Activated CD4-positive, alpha-beta memory T cell treated with anti-CD3 and anti-CD28 coated beads, Interleukin-2, amount 10 ng/mL, durations not matched to agents 7 days and 5 days (primary cell): Measurements from ENCODE around the gene LRP6. TPM values are rescaled to one million over a fixed set of nuclear protein-coding genes. Genes with fewer than 3 reads are reported as not detected.
"Not testable (repeated sequence)": the region's sequence is repeated elsewhere in the genome, so short reads cannot be mapped to it uniquely, and the experiment has no call there.

Source experiments
- CTCF ChIA-PET: fragments of 350-600 bp; sonication (Branson Sonifier 250); formaldehyde crosslinking; loops from one replicate; lab custom pipeline; 2021; ENCODE audit warnings: antibody characterized with exemption, inconsistent platforms; lab: Charles Lee
- POLR2A ChIA-PET: fragments of 350-600 bp; sonication (Branson Sonifier 250); formaldehyde crosslinking; loops from one replicate; lab custom pipeline; 2021; ENCODE audit warnings: antibody characterized with exemption; lab: Charles Lee
- DNase-seq: peaks from one replicate; pipeline ENCODE4 v3.0.0-alpha.2; 2020
- H3K27ac Mint-ChIP-seq: one replicate; pipeline ENCODE4 v1.8.0; 2021; ENCODE audit warnings: mild to moderate bottlenecking, mixed read lengths
- H3K27me3 Mint-ChIP-seq: one replicate; pipeline ENCODE4 v1.8.0; 2021; ENCODE audit warnings: mixed read lengths
- H3K36me3 Mint-ChIP-seq: one replicate; pipeline ENCODE4 v1.8.0; 2021; ENCODE audit warnings: low read depth, mixed read lengths
- H3K4me1 Mint-ChIP-seq: one replicate; pipeline ENCODE4 v1.8.0; 2021; ENCODE audit warnings: mixed read lengths
- H3K4me3 Mint-ChIP-seq: one replicate; pipeline ENCODE4 v1.8.0; 2021; ENCODE audit warnings: mild to moderate bottlenecking, mixed read lengths
- H3K9me3 Mint-ChIP-seq: one replicate; pipeline ENCODE4 v1.8.0; 2021; ENCODE audit warnings: mixed read lengths
- total RNA-seq, 2 experiments: library from RNA; stranded (reverse); gene quantifications; one replicate each; pipeline ENCODE4 v1.2.3, GENCODE V29; 2021

Gene LRP6
- total RNA-seq, 2 experiments from 2014 or later: 0.30 to 0.40 TPM

DNA sequence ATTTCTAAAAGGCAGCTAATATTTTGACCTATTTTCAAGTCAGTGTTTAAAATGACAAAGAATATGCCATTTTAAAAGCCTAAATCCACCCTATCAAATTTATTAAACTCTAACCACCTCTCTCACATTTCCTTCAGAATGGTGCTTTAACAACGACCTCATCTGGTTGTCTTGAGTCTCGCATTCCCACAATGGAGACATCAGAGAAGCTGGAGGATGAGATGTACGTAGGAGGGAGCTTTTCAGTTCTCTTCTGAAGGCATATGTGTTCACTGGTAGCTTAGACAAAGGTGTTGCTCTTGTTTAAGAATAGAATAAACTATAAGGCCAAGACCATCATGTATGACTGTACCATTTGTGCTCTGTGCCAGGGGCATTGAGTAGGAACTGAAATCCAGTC lies 113.2 kb downstream of the LRP6 start:
- ChIA-PET POLR2A (no interaction called here), CTCF (interaction anchor here (1.1 to 1.7 kb wide), 2 partner anchors 11 to 17 kb away, joined by 3 to 4 read pairs; no protein-coding TSS in a partner anchor)
- Mint-ChIP-seq H3K27me3 (peaks cover 23% of the 10 kb centered on the region), H3K4me3 (no peak overlapping the region), H3K9me3 (no peaks in the 10 kb centered on the region), H3K4me1 (no peaks in the 10 kb centered on the region), H3K27ac (no peak overlapping the region), H3K36me3 (no peaks in the 10 kb centered on the region)
- DNase-seq: no peak

GRCh38 chr12:12147111-12147510 lies 119.7 kb downstream of the LRP6 start:
- Mint-ChIP-seq H3K4me1 (no peaks in the 10 kb centered on the region), H3K9me3 (no peaks in the 10 kb centered on the region)

DNA sequence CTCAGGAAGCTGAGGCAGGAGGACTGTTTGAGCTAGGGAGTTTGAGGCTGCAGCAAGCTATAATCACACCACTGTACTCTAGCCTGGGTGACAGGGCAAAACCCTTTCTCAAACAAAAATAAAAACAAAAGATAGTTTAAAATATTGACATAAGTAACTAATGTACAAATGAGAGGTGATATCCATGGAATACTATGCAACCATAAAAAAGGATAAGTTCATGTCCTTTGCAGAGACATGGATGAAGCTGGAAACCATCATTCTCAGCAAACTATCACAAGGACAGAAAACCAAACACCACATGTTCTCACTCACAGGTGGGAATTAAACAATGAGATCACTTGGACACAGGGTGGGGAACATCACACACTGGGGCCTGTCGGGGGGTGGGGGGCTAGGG lies 122.3 kb downstream of the LRP6 start:
- H3K27ac Mint-ChIP-seq, H3K9me3 Mint-ChIP-seq, H3K4me3 Mint-ChIP-seq, H3K36me3 Mint-ChIP-seq, H3K4me1 Mint-ChIP-seq, POLR2A ChIA-PET, DNase-seq, CTCF ChIA-PET: not testable (repeated sequence)
- H3K27me3 Mint-ChIP-seq: peaks cover 25% of the 10 kb centered on the region

More at GRCh38 chr12:12147111-12147510, 119.7 kb downstream of the LRP6 start:
- H3K4me3 Mint-ChIP-seq: no peak overlapping the region
- H3K27ac Mint-ChIP-seq: no peak overlapping the region
- no peak for DNase-seq
- ChIA-PET POLR2A (no interaction called here), CTCF (interaction anchor here (1.1 kb wide), 1 partner anchor 542 kb away, joined by 3 read pairs; no protein-coding TSS in a partner anchor)
- no peaks in the 10 kb centered on the region for H3K36me3 Mint-ChIP-seq
- peaks cover 14% of the 10 kb centered on the region for H3K27me3 Mint-ChIP-seq

DNA sequence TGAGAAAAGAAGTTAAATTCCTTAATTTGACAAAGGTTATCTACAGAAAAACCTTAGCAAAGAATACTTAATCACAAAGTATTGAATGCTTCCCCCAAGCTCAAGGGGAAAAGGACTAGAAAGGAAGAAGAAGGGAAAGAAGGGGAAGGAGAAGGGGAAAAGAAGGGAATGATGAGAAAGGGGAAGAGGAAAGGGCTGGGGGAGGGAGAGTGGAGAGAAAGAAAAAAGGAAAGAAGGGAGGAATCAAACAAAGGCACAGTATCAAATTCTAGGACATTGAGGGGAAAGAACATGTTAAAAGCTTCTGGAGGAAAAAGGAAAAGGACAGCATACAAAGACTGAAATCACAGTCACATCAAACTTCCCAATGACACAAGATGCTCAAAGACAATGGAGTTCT lies 125.8 kb downstream of the LRP6 start:
- ChIA-PET CTCF (interaction anchor here (1.2 kb wide), 1 partner anchor 24 kb away, joined by 3 read pairs; no protein-coding TSS in a partner anchor), POLR2A (no interaction called here)
- Mint-ChIP-seq H3K4me3 (no peak overlapping the region), H3K27ac (no peak overlapping the region), H3K4me1 (no peaks in the 10 kb centered on the region), H3K36me3 (no peaks in the 10 kb centered on the region), H3K27me3 (peaks cover 31% of the 10 kb centered on the region), H3K9me3 (no peaks in the 10 kb centered on the region)
- no peak for DNase-seq

DNA sequence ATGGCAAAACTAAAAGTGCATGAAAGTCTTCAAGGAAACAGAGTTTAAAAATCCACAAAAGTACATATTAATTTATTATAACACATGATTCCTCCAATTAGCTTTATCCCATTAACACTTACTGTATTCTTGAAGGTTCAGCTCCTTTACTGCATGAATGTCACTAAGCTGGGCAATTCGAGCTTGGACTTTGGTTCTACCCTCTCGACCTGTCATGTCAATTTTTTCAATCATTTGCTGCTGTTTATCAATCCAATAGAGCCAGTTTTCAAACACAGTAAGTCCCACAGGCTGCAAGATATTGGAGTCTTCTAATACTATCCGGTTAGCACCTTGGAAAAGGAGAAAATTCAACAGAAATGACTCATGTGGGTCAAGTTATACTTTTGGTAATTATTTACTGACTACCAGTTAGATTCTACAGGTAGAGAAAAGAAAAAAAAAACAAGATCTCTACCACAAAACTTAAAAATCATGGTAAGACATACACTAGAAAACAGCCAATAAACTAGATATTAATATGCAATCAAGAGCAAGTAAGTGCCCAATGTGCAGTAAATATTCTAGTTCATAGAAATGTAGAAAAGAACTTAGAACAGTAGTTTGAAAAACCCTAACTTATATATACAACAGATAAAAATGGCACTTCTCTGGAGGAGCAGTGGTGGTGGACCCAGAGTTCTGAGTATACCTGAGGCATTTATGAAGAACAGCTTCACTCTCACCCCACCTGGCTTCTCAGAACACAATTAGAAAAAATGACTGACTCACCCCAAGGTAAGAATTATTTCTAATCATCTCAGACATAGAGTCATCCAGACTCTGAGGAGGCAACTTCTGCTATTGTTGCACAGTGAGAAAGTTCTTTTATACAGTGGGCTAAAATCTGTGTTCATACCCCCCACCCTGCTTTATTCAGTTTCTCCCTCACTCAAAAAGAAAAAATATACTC lies 128.4 kb downstream of the LRP6 start:
- Mint-ChIP-seq H3K27ac (no peak overlapping the region), H3K9me3 (no peaks in the 10 kb centered on the region), H3K4me1 (no peaks in the 10 kb centered on the region), H3K4me3 (no peak overlapping the region), H3K36me3 (no peaks in the 10 kb centered on the region), H3K27me3 (peaks cover 32% of the 10 kb centered on the region)
- no peak for DNase-seq
- ChIA-PET POLR2A (no interaction called here), CTCF (no interaction called here)

- POLR2A ChIA-PET: no interaction called here
- no peak for DNase-seq
- H3K27ac Mint-ChIP-seq: no peak overlapping the region
- H3K9me3 Mint-ChIP-seq: no peaks in the 10 kb centered on the region
- CTCF ChIA-PET: no interaction called here
- no peaks in the 10 kb centered on the region for H3K4me1 Mint-ChIP-seq
- peaks cover 14% of the 10 kb centered on the region for H3K27me3 Mint-ChIP-seq
- no peak overlapping the region for H3K4me3 Mint-ChIP-seq
- no peaks in the 10 kb centered on the region for H3K36me3 Mint-ChIP-seq
These were observed 133.1 kb downstream of the LRP6 start for GRCh38 chr12:12133785-12134184.

GRCh38 chr12:12133259-12133658 lies 133.6 kb downstream of the LRP6 start:
- POLR2A ChIA-PET: no interaction called here
- H3K4me1 Mint-ChIP-seq: no peaks in the 10 kb centered on the region
- H3K4me3 Mint-ChIP-seq: no peak overlapping the region
- DNase-seq: no peak
- H3K36me3 Mint-ChIP-seq: no peaks in the 10 kb centered on the region
- CTCF ChIA-PET: no interaction called here
- peaks cover 15% of the 10 kb centered on the region for H3K27me3 Mint-ChIP-seq
- no peaks in the 10 kb centered on the region for H3K9me3 Mint-ChIP-seq
- H3K27ac Mint-ChIP-seq: no peak overlapping the region

- CTCF ChIA-PET: interaction anchor here (0.6 kb wide), 1 partner anchor 549 kb away, joined by 6 read pairs; no protein-coding TSS in a partner anchor
- no peaks in the 10 kb centered on the region for H3K9me3 Mint-ChIP-seq
- peaks cover 16% of the 10 kb centered on the region for H3K27me3 Mint-ChIP-seq
- POLR2A ChIA-PET: no interaction called here
- no peak for DNase-seq
- H3K36me3 Mint-ChIP-seq: no peaks in the 10 kb centered on the region
- H3K4me3 Mint-ChIP-seq: no peak overlapping the region
- no peak overlapping the region for H3K27ac Mint-ChIP-seq
- H3K4me1 Mint-ChIP-seq: no peaks in the 10 kb centered on the region
These were observed 138.2 kb downstream of the LRP6 start for GRCh38 chr12:12128670-12129069.

DNA sequence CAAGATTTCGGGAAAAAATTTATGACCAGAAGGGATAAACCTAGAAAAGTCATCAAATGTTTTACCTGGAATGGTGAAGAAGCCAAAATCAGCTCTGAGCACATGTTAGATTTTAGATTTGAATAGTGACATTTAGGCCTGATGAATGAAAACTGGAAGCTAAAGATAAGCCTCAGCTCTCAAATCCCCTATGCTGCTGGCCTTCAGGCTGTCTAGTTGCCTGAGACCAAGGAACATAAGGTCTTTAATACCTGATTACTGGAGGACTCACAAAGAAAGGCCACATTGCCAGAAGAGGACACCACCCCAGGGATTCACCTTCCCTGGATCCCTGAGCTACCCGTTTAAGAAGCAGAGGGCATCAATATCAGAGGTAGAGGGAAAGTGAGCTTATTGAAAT lies 139.5 kb downstream of the LRP6 start:
- Mint-ChIP-seq H3K27ac (no peak overlapping the region), H3K4me1 (no peaks in the 10 kb centered on the region), H3K4me3 (no peak overlapping the region), H3K9me3 (no peaks in the 10 kb centered on the region), H3K27me3 (peaks cover 16% of the 10 kb centered on the region), H3K36me3 (no peaks in the 10 kb centered on the region)
- CTCF ChIA-PET: no interaction called here
- POLR2A ChIA-PET: no interaction called here
- DNase-seq: no peak

GRCh38 chr12:12126551-12126950 lies 140.3 kb downstream of the LRP6 start:
- DNase-seq: no peak
- Mint-ChIP-seq H3K9me3 (no peaks in the 10 kb centered on the region), H3K27me3 (peaks cover 16% of the 10 kb centered on the region), H3K27ac (no peak overlapping the region), H3K36me3 (no peaks in the 10 kb centered on the region), H3K4me3 (no peak overlapping the region), H3K4me1 (no peaks in the 10 kb centered on the region)
- ChIA-PET POLR2A (no interaction called here), CTCF (no interaction called here)

DNA sequence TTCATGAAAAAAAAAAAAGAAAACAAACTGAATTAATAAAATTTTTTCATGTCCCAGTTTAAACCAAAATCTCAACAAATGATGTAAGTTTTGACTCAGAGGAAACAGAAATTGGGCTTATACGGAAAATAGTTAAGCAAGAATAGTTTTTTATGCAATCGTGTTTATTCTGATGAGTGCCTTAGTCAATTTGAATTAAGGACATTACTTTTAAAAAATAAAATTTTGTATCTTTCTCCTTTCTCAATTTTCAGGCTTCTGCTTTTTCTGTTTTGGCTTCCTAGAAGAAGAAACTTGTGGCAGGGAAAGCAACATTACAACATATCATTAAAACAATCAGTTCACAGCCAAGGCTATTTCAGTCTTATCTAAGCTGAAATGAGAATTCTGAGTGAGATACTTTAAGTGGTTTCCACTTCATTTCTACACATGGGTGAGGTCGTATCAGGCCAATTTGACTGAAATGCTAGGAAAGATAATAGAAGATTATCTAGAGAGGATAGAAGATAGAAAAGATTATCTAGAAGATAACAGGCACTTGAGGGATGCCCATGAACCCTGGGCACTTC lies 143.7 kb downstream of the LRP6 start:
- Mint-ChIP-seq H3K4me3 (no peak overlapping the region), H3K27me3 (peaks cover 9% of the 10 kb centered on the region), H3K36me3 (no peaks in the 10 kb centered on the region), H3K9me3 (no peaks in the 10 kb centered on the region), H3K27ac (no peak overlapping the region), H3K4me1 (no peaks in the 10 kb centered on the region)
- ChIA-PET CTCF (no interaction called here), POLR2A (no interaction called here)
- no peak for DNase-seq

DNA sequence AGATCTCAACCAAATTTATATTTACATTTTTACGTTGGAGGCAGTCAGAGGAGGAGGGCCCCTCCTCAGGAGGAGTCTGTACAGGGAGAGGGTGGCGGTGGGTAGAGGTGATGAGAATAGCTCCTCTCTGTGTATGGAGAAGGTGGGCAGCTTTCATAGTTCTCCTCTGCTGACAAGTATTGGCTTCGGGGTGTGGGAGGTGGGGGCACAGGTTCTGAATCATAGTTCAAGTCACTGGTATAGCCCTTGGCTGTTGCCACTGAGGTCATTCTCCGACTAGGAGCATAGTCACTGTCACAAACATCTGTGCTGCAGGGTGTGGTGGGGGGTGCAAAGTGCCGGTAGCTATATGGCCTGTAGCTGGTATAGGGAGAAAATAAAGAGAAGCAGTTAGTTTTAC lies 145.8 kb downstream of the LRP6 start:
- ChIA-PET CTCF (interaction anchor here (1.1 kb wide), 1 partner anchor 210 kb away, joined by 3 read pairs; no protein-coding TSS in a partner anchor), POLR2A (no interaction called here)
- H3K4me3 Mint-ChIP-seq: no peak overlapping the region
- no peak overlapping the region for H3K27ac Mint-ChIP-seq
- no peaks in the 10 kb centered on the region for H3K9me3 Mint-ChIP-seq
- peaks cover 4% of the 10 kb centered on the region for H3K27me3 Mint-ChIP-seq
- no peak for DNase-seq
- H3K36me3 Mint-ChIP-seq: no peaks in the 10 kb centered on the region
- no peaks in the 10 kb centered on the region for H3K4me1 Mint-ChIP-seq

DNA sequence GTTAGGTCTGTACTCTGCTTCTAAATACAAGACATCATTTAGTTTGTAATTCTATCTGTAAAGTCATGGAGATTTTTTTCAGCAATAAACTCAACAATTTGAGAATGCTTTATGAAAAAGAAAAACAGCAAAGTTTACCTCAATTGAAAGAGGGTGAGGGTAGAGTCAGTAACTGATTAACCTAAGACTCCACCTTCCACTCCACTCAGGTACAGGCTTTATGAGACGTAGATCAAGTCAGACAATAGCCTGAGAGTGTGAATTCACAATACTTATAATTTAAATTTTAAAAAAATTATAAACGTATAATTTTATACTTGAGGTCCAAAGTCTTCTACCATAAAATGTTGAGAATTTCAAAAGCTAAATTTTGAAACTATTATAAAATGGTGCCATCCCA lies 150.2 kb downstream of the LRP6 start:
- Mint-ChIP-seq H3K36me3 (no peaks in the 10 kb centered on the region), H3K27ac (no peak overlapping the region), H3K27me3 (peaks cover 5% of the 10 kb centered on the region), H3K9me3 (no peaks in the 10 kb centered on the region), H3K4me1 (no peaks in the 10 kb centered on the region), H3K4me3 (no peak overlapping the region)
- CTCF ChIA-PET: interaction anchor here (1.2 kb wide), 1 partner anchor 25 kb away, joined by 3 read pairs; no protein-coding TSS in a partner anchor
- no peak for DNase-seq
- POLR2A ChIA-PET: no interaction called here
